SKM-1 treated with dmso at 0.1 percent for 144 hours (cell line): ENCODE results near the gene BSND.

Experiments used
- DNase-seq: peaks from one replicate; lab custom pipeline; 2025; ENCODE audit not compliant: unreplicated experiment; lab: John Stamatoyannopoulos, UW

Gene BSND

GRCh38 chr1:54975356-54976108 is 23.2 kb upstream of the BSND start:
- no peak for DNase-seq

- DNase-seq: no peak
These were observed 22.0 kb upstream of the BSND start for GRCh38 chr1:54976747-54977146.

DNA sequence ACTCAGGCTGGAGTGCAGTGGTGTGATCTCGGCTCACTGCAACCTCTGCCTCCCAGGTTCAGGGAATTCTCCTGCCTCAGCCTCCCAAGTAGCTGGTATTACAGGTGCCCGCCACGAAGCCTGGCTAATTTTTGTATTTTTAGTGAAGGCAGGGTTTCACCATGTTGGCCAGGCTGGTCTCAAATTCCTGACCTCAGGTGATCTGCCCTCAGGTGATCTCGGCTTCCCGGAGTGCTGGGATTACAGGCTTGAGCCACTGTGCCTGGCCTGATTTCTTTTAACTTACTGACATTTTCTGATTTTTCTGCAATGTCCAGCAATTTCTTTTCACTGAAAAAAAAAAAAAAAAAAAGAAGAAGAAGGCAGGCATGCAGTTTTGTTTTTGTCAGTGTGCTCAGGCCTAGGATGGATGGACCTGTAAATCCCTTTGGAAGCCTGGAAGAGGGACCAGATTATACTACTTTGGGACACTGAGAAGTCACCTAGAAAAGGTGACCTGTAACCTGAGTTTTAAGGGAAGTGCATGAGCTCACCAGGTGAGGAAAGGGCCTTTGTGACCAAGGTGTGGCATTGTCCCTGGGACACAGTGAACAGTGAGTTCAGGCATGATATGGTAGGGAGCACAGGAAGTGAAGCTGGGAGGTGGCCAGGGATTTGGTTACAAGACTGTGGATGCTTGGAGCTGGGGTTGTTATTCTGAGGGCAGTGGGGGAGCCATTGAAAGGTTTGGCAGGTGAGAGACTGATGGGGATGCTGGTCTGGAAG is 21.0 kb upstream of the BSND start:
- DNase-seq: no peak

DNA sequence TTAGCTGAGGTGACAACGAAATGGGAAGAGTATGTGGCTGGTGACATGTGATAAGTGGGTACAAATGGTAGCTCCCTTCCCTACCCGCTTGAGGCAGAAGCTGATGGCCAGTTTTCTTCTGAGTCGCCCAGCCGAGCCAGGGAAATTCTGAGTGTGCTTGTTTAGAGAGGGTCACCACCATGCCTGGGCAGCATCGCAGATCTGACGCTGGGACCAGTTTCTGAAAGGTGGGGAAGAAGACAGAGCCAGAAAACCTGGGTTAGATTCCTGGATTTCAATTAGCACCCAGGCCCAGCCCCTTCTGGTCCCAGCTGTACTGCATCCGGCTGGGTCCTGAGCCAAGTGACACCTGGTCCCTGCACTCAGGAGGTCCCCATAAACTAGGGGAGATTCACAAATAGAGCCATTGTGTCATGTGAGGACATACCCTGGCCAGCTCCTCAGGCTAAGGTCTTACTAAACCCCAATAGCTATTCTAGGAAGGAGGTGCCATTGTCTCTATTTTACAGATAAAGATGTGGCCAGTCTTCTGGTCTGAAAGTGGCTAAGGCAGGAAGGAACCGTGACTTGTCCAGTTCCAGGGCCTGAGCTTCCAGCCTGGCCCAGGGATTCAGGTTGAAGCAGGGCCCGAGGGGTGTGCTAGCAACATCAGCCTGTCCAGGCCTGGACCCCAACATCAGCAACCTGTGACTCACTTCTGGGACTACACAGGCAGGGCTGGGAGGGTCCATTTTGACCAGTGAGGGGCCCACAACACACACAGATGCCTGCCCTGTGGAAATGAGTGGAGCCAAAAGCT is 20.0 kb upstream of the BSND start:
- no peak for DNase-seq

- DNase-seq: no peak
These were observed 19.3 kb upstream of the BSND start for GRCh38 chr1:54979327-54979891.

DNA sequence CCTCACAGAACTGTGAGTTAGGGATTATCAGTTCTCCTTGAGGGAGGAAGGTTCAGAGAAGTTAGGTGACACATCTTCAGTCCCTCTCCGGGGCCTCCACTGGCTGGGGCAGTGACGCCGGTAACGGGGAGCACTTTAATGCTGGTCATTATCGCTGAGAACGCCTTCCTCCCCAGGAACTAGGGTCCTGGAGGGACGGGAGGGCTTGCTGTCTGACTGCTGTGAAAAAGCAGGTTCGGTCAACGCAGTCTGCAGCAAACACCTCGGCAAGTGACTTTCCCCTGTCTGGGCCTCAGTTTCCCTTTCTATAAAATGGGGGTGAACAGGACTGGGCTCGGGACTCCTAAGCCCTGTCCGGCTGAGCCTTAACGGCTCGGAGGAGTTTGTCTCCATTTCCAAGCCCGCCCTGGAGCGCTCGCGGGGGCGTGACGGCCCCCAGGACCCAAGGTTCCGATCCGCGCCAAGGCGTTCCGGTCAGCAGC is 18.6 kb upstream of the BSND start:
- no peak for DNase-seq

DNA sequence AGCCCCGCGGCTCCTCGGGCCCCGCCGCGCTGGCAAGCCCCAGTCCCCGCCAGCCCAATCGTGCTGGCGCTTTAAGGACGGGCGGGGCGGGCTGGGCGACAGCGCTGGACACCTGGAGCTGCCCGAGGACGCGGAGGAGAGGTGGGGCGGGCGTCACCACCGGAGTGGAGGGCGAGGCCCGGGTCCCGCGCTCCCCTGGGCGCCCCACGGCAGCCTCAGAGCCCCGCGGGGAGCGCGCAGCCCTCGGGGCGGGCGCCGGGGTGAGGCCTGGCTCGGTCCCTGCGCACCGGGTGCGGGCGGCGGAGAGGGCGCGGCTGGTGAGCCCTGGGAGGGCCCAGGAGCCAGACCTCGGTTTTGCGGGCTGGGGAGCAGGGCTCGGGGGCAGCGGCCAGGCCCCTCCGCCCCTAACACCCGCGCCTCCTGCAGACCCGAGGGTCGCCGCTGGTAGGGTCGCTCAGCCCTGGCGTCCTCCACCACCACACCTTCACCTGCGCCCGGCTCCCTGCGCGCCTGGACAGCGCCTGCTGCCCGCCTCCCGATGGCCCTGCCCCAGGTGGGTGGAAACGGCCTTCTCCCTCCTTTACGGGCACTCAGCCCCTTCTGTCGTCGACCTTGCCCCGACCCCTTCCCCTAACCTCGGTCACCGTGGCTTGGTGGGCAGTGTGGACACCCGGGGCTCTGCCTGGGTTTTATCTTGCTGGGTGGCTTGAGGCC is 18.0 kb upstream of the BSND start, which contains the start of gene TMEM61:
Gene TMEM61, plus strand, starts transcription at position 101 of the 714 bp plus-strand sequence. Its CDS starts 438 bp downstream, at position 539.
- no peak for DNase-seq

DNA sequence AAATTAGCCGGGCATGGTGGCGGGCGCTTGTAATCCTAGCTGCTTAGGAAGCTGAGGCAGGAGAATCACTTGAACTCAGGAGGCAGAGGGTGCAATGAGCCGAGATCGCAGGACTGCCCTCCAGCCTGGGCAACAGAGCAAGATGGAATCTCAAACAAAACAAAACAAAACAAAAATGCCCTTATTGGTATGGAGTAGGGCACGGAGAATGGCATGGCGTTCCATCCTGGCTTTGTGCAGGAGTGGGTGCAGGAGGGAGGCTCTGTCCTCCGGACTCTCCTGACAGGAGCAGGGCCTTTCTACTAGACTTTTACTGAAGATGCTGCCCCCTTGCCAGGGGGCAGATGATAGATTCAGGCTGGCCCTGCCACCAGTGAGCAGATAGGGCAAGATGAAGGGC is 17.3 kb upstream of the BSND start:
- no peak for DNase-seq

GRCh38 chr1:54982739-54983138 is 16.0 kb upstream of the BSND start:
- no peak for DNase-seq

DNA sequence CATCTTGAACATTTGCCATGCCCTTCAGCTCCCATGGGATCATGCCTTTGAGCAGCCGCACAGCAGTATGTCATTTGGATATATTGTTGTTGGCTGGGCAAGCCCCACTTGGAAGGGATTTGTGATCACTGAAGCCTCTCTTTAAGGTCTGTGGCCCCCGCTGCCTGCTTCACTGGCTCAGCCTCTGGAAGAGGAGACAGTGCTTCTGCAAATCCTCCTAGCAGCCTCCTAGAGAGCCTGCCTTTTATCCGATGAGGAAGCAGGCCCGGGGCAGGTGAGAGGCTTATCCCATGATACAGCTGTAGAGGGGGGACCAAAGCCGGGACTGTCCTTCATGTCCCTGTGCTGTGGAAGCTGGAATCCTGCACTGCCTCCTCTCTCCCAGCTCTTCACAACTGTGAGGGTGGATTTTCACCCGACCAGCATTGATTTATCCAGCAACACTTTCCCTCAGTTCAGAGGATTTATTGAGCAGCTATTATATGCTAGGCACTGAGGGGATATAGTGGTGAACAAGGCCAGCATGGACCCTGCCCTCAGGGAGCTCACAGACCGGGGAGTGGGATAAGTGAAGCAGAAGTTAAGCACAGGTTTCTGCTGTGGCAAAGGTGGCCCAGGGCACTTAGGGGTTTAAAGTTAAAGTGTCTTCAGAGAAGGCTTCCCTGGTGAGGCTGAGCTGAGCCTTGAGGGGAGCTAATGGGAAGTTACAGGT is 14.4 kb upstream of the BSND start:
- DNase-seq: no peak

- DNase-seq: no peak
These were observed 13.2 kb upstream of the BSND start for GRCh38 chr1:54985556-54985955.

GRCh38 chr1:54986025-54986424 is 12.7 kb upstream of the BSND start:
- DNase-seq: no peak

- no peak for DNase-seq
These were observed 12.2 kb upstream of the BSND start for GRCh38 chr1:54986533-54986932.

GRCh38 chr1:54987427-54987826 is 11.3 kb upstream of the BSND start:
- DNase-seq: no peak

DNA sequence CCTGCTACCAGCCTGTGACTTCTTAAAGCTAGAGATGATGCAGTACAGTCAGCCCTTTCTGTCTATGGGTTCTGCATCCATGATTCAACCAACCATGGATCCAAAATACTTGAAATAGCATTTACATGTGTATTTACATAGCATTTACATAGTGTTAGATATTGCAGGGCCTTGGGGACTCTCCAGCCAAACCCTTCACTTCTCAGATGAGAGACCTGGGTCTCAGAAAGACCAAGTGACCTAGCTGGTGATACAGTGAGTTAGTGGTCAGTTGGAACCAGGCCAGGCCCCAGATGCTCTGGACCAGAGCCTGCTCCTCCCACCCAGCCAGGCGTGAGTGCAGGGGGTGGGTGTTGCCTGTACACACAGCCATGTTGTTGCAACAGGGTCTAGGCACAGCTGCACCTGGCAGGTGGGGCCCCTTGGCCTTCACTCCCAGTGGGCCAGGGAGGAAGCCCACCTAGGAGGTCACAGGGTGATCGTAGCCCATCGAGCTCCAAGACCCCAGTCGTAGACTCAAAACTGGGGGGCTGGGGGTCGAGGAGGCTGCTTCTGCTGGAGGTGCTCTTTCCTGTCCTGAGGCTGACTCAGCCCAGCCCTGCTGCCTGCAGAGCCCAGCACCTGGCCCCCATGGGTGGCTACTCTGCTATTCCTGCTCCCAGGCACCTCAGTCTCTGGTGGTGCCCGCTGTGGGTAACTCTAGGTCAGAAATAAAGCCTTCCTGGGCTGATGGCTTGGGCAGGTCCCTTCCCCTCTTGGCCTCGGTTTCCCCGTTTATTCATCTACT is 10.6 kb upstream of the BSND start:
- no peak for DNase-seq

- DNase-seq: no peak
These were observed 9.8 kb upstream of the BSND start for GRCh38 chr1:54988975-54989374.

DNA sequence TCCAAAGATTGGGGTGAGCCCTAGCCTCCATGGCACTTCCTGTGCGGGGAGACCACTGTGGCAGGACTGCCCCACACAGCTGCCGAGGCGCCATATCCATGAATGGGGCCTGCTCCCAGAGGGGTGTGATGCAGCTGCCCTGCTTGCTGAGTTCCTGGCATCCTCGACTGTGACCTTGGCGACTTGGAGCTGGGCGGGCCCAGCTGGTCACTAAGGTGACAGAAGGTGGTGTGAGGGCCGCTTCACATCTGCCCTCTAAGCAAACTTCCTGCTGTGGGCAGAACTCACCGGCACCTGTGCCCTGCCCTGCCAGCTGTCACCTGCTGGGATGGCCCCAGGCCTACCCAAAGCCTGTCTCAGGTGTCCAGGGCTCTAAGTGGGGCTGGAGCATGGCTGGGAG is 9.3 kb upstream of the BSND start:
- DNase-seq: no peak

GRCh38 chr1:54989968-54990810 is 8.5 kb upstream of the BSND start:
- no peak for DNase-seq
